Measurements from ENCODE around the gene MMP8.

DNA sequence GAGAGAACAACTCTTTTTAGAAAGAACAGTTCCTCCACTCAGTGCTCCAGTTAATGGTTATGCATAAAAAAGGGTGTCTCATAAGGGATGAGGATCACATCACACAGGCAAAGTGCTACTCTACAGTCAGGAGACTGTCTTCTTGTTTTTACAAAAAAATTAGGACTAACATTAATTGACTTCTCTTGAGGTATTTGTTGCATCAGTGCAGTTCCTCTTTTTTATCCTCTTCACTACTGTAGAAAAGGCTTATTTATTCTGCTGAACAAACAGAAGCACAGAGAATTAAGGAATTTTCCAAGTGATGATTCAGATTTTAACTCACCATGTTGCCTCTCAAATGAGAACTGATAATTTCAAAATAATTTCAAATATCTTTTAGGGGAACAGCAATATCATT lies 1.9 kb downstream of the MMP8 start:
- TF ChIP-seq, protein P1, sequence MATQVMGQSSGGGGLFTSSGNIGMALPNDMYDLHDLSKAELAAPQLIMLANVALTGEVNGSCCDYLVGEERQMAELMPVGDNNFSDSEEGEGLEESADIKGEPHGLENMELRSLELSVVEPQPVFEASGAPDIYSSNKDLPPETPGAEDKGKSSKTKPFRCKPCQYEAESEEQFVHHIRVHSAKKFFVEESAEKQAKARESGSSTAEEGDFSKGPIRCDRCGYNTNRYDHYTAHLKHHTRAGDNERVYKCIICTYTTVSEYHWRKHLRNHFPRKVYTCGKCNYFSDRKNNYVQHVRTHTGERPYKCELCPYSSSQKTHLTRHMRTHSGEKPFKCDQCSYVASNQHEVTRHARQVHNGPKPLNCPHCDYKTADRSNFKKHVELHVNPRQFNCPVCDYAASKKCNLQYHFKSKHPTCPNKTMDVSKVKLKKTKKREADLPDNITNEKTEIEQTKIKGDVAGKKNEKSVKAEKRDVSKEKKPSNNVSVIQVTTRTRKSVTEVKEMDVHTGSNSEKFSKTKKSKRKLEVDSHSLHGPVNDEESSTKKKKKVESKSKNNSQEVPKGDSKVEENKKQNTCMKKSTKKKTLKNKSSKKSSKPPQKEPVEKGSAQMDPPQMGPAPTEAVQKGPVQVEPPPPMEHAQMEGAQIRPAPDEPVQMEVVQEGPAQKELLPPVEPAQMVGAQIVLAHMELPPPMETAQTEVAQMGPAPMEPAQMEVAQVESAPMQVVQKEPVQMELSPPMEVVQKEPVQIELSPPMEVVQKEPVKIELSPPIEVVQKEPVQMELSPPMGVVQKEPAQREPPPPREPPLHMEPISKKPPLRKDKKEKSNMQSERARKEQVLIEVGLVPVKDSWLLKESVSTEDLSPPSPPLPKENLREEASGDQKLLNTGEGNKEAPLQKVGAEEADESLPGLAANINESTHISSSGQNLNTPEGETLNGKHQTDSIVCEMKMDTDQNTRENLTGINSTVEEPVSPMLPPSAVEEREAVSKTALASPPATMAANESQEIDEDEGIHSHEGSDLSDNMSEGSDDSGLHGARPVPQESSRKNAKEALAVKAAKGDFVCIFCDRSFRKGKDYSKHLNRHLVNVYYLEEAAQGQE (IDR thresholded peaks at IDR 0.05; ENCODE audit: unreplicated experiment) = no peak
- TF ChIP-seq POLR2AphosphoS5 (IDR thresholded peaks at IDR 0.05; ENCODE audit: low read depth) (no peak), EZH2phosphoT487 (IDR thresholded peaks at IDR 0.05; ENCODE audit: unreplicated experiment) (no peak), ZNF331 (CRISPR knock-in tag; IDR thresholded peaks at IDR 0.05; ENCODE audit: low read depth) (no peak), EZH2 (IDR thresholded peaks at IDR 0.05; ENCODE audit: low read depth, unreplicated experiment) (no peak), CREB1 (CRISPR knock-in tag; IDR thresholded peaks at IDR 0.05; ENCODE audit: low read depth) (no peak), NANOG (IDR thresholded peaks at IDR 0.05; ENCODE audit: borderline replicate concordance) (no peak), JUNB (IDR thresholded peaks at IDR 0.05; ENCODE audit: unreplicated experiment) (no peak)
- TF ChIP-seq, protein P2, sequence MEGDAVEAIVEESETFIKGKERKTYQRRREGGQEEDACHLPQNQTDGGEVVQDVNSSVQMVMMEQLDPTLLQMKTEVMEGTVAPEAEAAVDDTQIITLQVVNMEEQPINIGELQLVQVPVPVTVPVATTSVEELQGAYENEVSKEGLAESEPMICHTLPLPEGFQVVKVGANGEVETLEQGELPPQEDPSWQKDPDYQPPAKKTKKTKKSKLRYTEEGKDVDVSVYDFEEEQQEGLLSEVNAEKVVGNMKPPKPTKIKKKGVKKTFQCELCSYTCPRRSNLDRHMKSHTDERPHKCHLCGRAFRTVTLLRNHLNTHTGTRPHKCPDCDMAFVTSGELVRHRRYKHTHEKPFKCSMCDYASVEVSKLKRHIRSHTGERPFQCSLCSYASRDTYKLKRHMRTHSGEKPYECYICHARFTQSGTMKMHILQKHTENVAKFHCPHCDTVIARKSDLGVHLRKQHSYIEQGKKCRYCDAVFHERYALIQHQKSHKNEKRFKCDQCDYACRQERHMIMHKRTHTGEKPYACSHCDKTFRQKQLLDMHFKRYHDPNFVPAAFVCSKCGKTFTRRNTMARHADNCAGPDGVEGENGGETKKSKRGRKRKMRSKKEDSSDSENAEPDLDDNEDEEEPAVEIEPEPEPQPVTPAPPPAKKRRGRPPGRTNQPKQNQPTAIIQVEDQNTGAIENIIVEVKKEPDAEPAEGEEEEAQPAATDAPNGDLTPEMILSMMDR (conservative IDR thresholded peaks at IDR 0.05; ENCODE audit: low read depth in 2 of 2) = no peak
- TF ChIP-seq, protein P3, sequence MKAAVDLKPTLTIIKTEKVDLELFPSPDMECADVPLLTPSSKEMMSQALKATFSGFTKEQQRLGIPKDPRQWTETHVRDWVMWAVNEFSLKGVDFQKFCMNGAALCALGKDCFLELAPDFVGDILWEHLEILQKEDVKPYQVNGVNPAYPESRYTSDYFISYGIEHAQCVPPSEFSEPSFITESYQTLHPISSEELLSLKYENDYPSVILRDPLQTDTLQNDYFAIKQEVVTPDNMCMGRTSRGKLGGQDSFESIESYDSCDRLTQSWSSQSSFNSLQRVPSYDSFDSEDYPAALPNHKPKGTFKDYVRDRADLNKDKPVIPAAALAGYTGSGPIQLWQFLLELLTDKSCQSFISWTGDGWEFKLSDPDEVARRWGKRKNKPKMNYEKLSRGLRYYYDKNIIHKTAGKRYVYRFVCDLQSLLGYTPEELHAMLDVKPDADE (IDR thresholded peaks at IDR 0.05) = no peak
- TF ChIP-seq, protein P4, sequence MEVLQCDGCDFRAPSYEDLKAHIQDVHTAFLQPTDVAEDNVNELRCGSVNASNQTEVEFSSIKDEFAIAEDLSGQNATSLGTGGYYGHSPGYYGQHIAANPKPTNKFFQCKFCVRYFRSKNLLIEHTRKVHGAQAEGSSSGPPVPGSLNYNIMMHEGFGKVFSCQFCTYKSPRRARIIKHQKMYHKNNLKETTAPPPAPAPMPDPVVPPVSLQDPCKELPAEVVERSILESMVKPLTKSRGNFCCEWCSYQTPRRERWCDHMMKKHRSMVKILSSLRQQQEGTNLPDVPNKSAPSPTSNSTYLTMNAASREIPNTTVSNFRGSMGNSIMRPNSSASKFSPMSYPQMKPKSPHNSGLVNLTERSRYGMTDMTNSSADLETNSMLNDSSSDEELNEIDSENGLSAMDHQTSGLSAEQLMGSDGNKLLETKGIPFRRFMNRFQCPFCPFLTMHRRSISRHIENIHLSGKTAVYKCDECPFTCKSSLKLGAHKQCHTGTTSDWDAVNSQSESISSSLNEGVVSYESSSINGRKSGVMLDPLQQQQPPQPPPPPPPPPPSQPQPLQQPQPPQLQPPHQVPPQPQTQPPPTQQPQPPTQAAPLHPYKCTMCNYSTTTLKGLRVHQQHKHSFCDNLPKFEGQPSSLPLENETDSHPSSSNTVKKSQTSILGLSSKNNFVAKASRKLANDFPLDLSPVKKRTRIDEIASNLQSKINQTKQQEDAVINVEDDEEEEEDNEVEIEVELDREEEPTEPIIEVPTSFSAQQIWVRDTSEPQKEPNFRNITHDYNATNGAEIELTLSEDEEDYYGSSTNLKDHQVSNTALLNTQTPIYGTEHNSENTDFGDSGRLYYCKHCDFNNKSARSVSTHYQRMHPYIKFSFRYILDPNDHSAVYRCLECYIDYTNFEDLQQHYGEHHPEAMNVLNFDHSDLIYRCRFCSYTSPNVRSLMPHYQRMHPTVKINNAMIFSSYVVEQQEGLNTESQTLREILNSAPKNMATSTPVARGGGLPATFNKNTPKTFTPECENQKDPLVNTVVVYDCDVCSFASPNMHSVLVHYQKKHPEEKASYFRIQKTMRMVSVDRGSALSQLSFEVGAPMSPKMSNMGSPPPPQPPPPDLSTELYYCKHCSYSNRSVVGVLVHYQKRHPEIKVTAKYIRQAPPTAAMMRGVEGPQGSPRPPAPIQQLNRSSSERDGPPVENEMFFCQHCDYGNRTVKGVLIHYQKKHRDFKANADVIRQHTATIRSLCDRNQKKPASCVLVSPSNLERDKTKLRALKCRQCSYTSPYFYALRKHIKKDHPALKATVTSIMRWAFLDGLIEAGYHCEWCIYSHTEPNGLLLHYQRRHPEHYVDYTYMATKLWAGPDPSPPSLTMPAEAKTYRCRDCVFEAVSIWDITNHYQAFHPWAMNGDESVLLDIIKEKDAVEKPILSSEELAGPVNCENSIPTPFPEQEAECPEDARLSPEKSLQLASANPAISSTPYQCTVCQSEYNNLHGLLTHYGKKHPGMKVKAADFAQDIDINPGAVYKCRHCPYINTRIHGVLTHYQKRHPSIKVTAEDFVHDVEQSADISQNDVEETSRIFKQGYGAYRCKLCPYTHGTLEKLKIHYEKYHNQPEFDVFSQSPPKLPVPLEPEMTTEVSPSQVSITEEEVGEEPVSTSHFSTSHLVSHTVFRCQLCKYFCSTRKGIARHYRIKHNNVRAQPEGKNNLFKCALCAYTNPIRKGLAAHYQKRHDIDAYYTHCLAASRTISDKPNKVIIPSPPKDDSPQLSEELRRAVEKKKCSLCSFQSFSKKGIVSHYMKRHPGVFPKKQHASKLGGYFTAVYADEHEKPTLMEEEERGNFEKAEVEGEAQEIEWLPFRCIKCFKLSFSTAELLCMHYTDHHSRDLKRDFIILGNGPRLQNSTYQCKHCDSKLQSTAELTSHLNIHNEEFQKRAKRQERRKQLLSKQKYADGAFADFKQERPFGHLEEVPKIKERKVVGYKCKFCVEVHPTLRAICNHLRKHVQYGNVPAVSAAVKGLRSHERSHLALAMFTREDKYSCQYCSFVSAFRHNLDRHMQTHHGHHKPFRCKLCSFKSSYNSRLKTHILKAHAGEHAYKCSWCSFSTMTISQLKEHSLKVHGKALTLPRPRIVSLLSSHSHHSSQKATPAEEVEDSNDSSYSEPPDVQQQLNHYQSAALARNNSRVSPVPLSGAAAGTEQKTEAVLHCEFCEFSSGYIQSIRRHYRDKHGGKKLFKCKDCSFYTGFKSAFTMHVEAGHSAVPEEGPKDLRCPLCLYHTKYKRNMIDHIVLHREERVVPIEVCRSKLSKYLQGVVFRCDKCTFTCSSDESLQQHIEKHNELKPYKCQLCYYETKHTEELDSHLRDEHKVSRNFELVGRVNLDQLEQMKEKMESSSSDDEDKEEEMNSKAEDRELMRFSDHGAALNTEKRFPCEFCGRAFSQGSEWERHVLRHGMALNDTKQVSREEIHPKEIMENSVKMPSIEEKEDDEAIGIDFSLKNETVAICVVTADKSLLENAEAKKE (CRISPR knock-in tag; IDR thresholded peaks at IDR 0.05) = no peak
